GM23248 (cell line): ENCODE results near the gene AKAP10. TPM values are rescaled to one million over a fixed set of nuclear protein-coding genes. Genes with fewer than 3 reads are reported as not detected.
A peak's percentile ranks its signal among the peaks of the same experiment; 100 is the strongest.

ENCODE experiments used
- DNase-seq: peaks from one replicate; pipeline ENCODE4 v3.0.0-alpha.2; 2015
- H2AFZ ChIP-seq: fragments of 200-600 bp; sonication (generic); 2 replicates; pipeline ENCODE4 v1.6.1; 2016; ENCODE audit warnings: antibody characterized with exemption
- H3F3A ChIP-seq: fragments of 200-600 bp; sonication (generic); 2 replicates; pipeline ENCODE4 v1.6.1; 2016; ENCODE audit warnings: mild to moderate bottlenecking, antibody characterized with exemption, mixed run types; ENCODE audit not compliant: insufficient read depth
- H3K27ac ChIP-seq: fragments of 200-600 bp; sonication (generic); 2 replicates; pipeline ENCODE4 v1.5.1; 2016; ENCODE audit warnings: mild to moderate bottlenecking
- H3K27me3 ChIP-seq: fragments of 200-600 bp; sonication (generic); replicated peaks from 2 replicates; pipeline ENCODE4 v1.6.1; 2016; ENCODE audit warnings: mild to moderate bottlenecking; ENCODE audit not compliant: insufficient read depth
- H3K36me3 ChIP-seq: fragments of 200-600 bp; sonication (generic); 2 replicates; pipeline ENCODE4 v1.6.1; 2016; ENCODE audit warnings: low read depth, mild to moderate bottlenecking
- H3K4me1 ChIP-seq: fragments of 200-600 bp; sonication (generic); 2 replicates; pipeline ENCODE4 v1.6.1; 2016; ENCODE audit warnings: mild to moderate bottlenecking; ENCODE audit not compliant: insufficient read depth
- H3K4me2 ChIP-seq: fragments of 200-600 bp; sonication (generic); one replicate; pipeline ENCODE4 v1.6.1; 2016; ENCODE audit warnings: mild to moderate bottlenecking; ENCODE audit not compliant: unreplicated experiment
- H3K4me3 ChIP-seq: fragments of 200-600 bp; sonication (generic); 2 replicates; pipeline ENCODE4 v1.5.1; 2016; ENCODE audit warnings: mild to moderate bottlenecking
- H3K79me2 ChIP-seq: fragments of 200-600 bp; sonication (generic); 2 replicates; pipeline ENCODE4 v1.6.1; 2016; ENCODE audit warnings: mild to moderate bottlenecking; ENCODE audit not compliant: insufficient read depth
- H3K9ac ChIP-seq: fragments of 200-600 bp; sonication (generic); 2 replicates; pipeline ENCODE4 v1.6.1; 2016; ENCODE audit warnings: mild to moderate bottlenecking
- H3K9me2 ChIP-seq: fragments of 200-600 bp; sonication (generic); 2 replicates; pipeline ENCODE4 v1.6.1; 2016; ENCODE audit warnings: mixed run types, mild to moderate bottlenecking, moderate library complexity; ENCODE audit not compliant: insufficient read depth
- H3K9me3 ChIP-seq: fragments of 200-600 bp; sonication (generic); one replicate; pipeline ENCODE4 v1.6.1; 2017; ENCODE audit warnings: low read depth
- H4K20me1 ChIP-seq: fragments of 200-600 bp; sonication (generic); 2 replicates; pipeline ENCODE4 v1.6.0; 2016; ENCODE audit not compliant: insufficient read depth
- EZH2 ChIP-seq: fragments of 200-600 bp; sonication (generic); IDR thresholded peaks from 2 replicates; pipeline ENCODE4 v1.6.1; 2018; ENCODE audit warnings: antibody characterized with exemption, mild to moderate bottlenecking; ENCODE audit not compliant: insufficient read depth, poor library complexity, severe bottlenecking
- EZH2phosphoT487 ChIP-seq: fragments of 200-600 bp; sonication (generic); IDR thresholded peaks from 2 replicates; pipeline ENCODE4 v1.6.1; 2018; ENCODE audit warnings: antibody characterized with exemption, moderate library complexity, mild to moderate bottlenecking, low read depth; ENCODE audit not compliant: insufficient read depth
- WGBS, 2 experiments: methylation state at CpG; one replicate each; pipeline ENCODE4 v1.1.6; 2015 to 2017; ENCODE audit warnings: low lambda C conversion rate in 2 of 2, low coverage in 1 of 2; ENCODE audit errors: missing lambda C conversion rate in 2 of 2; 5-methylcytosine and 5-hydroxymethylcytosine counted together
- in situ Hi-C: fragments of 300-500 bp; cut with MboI; formaldehyde crosslinking; loops from 2 replicates; pipeline ENCODE4 v1.15.0; 2020
- polyA plus RNA-seq: library from polyadenylated mRNA; unstranded; fragments of >200 nt; fragmentation: Nextera tagmentation; extraction: Ambion mirVana; gene quantifications from 2 replicates; pipeline ENCODE4 v1.2.1, GENCODE V29; 2016
- total RNA-seq: library from RNA; depleted of rRNA; stranded (reverse); fragments of >200 nt; shearing (Covaris generic); gene quantifications from 2 replicates; pipeline ENCODE4 v1.2.3, GENCODE V29; 2014

The AKAP10 gene
- total and polyA plus RNA-seq, 2 experiments from 2014 or later: 18.0 to 26.5 TPM

DNA sequence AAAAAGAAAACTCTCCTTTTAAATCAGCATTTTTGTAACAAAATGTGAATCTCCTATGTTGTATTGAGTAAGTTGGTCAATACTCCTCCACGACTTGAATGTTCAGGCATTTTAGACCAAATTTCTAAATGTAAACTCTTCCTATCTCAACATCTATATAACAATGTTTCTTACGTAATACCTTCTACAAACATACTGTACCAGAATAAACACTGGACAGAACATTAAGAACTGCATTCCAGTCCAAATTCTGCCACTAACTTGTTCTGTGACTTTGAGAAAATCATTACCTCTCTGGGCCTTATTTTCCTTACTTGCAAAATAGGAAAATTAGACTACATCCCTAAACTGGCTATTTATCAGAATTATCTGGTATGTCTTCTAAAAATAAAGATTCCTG, 40.1 kb downstream of the AKAP10 start:
- H3K27ac ChIP-seq: no peak overlapping the region
- peaks cover 38% of the 10 kb centered on the region for H3K36me3 ChIP-seq
- H3K27me3 ChIP-seq: no peaks in the 10 kb centered on the region
- H3K9me3 ChIP-seq: no peaks in the 10 kb centered on the region
- peaks cover 8% of the 10 kb centered on the region; the same call in 1 of the 2 replicates for H4K20me1 ChIP-seq
- no peak overlapping the region for H2AFZ ChIP-seq
- no peaks in the 10 kb centered on the region for H3K9me2 ChIP-seq
- peaks cover 23% of the 10 kb centered on the region for H3K4me1 ChIP-seq
- no peak for DNase-seq
- TF ChIP-seq EZH2 (no peak), EZH2phosphoT487 (no peak)
- in situ Hi-C loops: no loop called here
- peaks cover 31% of the 10 kb centered on the region for H3F3A ChIP-seq
- H3K4me3 ChIP-seq: no peak overlapping the region
- no peak overlapping the region for H3K4me2 ChIP-seq
- no peak overlapping the region for H3K9ac ChIP-seq
- WGBS, 2 experiments: 87 to 92% methylated on average over 2 of the region's 2 CpGs
- H3K79me2 ChIP-seq: peaks cover 41% of the 10 kb centered on the region

DNA sequence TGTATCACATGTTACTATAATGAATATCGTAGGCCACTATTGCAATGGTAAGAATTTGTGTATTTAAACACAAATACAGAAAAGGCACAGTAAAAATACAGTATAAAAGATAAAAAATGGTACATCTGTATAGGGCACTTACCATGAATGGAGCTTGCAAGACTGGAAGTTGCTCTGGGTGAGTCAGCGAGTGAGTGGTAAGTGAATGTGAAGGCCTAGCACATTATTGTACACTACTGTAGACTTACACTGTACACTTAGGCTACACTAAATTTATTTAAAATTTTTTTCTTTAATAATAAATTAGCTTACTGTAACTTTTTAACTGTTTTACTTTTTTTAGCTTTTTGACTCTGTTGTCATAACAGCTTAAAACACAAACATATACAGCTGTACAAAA, 42.5 kb downstream of the AKAP10 start:
- no peak overlapping the region for H3K9ac ChIP-seq
- peaks cover 11% of the 10 kb centered on the region for H3F3A ChIP-seq
- H3K9me3 ChIP-seq: no peaks in the 10 kb centered on the region
- H3K4me3 ChIP-seq: no peak overlapping the region
- H4K20me1 ChIP-seq: no peaks in the 10 kb centered on the region
- H3K9me2 ChIP-seq: no peaks in the 10 kb centered on the region
- in situ Hi-C loops: no loop called here
- TF ChIP-seq EZH2 (no peak), EZH2phosphoT487 (no peak)
- H3K27me3 ChIP-seq: no peaks in the 10 kb centered on the region
- no peak overlapping the region for H3K27ac ChIP-seq
- H3K79me2 ChIP-seq: peaks cover 31% of the 10 kb centered on the region; the same call in 1 of the 2 replicates
- peaks cover 59% of the 10 kb centered on the region for H3K36me3 ChIP-seq
- no peak overlapping the region for H2AFZ ChIP-seq
- peak; percentile 33 for DNase-seq
- H3K4me2 ChIP-seq: no peak overlapping the region
- WGBS, 2 experiments: 90 to 98% methylated on average over 2 of the region's 2 CpGs
- H3K4me1 ChIP-seq: peaks cover 7% of the 10 kb centered on the region

DNA sequence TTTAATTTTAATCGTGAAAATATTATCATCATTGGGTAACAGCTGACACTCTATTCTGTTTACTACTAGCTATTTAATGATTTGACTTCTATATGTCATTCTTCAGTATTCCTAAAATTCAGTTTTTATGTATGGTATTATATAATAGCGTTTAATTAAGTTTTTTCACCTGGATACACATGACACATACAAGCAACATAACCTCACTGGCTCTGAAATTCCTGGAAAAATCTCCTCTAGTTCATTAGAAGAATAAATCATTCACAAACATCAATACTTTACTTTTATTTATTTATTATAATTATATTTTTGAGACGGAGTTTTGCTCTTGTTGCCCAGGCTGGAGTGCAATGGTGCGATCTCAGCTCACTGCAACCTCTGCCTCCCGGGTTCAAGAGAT, 44.0 kb downstream of the AKAP10 start:
- H3F3A ChIP-seq: 0 out of 2 replicates have a peak, but pooled peaks cover 5% of the 10 kb centered on the region
- no peak for DNase-seq
- no peaks in the 10 kb centered on the region for H3K9me3 ChIP-seq
- peaks cover 4% of the 10 kb centered on the region; the same call in 1 of the 2 replicates for H3K4me1 ChIP-seq
- no peak overlapping the region for H3K4me2 ChIP-seq
- H3K79me2 ChIP-seq: peaks cover 20% of the 10 kb centered on the region; the same call in 1 of the 2 replicates
- H3K27ac ChIP-seq: no peak overlapping the region
- H3K4me3 ChIP-seq: no peak overlapping the region
- H4K20me1 ChIP-seq: no peaks in the 10 kb centered on the region
- no peaks in the 10 kb centered on the region for H3K27me3 ChIP-seq
- WGBS, 2 experiments: 96 to 97% methylated on average over 5 of the region's 5 CpGs
- peaks cover 60% of the 10 kb centered on the region for H3K36me3 ChIP-seq
- no peak for TF ChIP-seq EZH2
- no peak for TF ChIP-seq EZH2phosphoT487
- H3K9me2 ChIP-seq: no peaks in the 10 kb centered on the region
- H3K9ac ChIP-seq: no peak overlapping the region
- H2AFZ ChIP-seq: no peak overlapping the region
- in situ Hi-C loops: no loop called here

DNA sequence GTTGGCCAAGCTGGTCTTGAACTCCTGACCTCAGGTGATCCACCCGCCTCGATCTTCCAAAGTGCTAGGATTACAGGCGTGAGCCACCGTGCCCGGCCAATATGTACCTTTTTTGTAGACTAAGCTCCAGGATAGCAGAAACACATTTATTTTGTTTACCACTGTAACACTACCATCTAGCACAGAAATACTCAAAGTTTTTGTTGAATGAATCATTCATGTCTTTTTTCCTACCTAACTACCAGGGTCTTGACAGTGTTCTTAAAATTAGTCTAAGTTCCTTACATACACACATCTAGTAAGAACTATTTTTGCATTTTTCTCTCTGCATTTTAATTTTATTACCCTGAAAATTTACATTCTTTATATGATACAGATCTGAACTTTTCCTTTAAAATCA, 44.4 kb downstream of the AKAP10 start:
- no peaks in the 10 kb centered on the region for H3K9me3 ChIP-seq
- H3K4me3 ChIP-seq: no peak overlapping the region
- no peaks in the 10 kb centered on the region for H4K20me1 ChIP-seq
- 95 to 99% methylated on average over 5 of the region's 5 CpGs for WGBS, 2 experiments
- in situ Hi-C loops: no loop called here
- peaks cover 4% of the 10 kb centered on the region; the same call in 1 of the 2 replicates for H3K4me1 ChIP-seq
- H3K4me2 ChIP-seq: no peak overlapping the region
- TF ChIP-seq EZH2phosphoT487 (no peak), EZH2 (no peak)
- no peak for DNase-seq
- H3K9me2 ChIP-seq: no peaks in the 10 kb centered on the region
- H3K79me2 ChIP-seq: peaks cover 16% of the 10 kb centered on the region; the same call in 1 of the 2 replicates
- no peak overlapping the region for H3K9ac ChIP-seq
- peaks cover 60% of the 10 kb centered on the region for H3K36me3 ChIP-seq
- no peak overlapping the region for H3K27ac ChIP-seq
- no peak overlapping the region for H2AFZ ChIP-seq
- no peaks in the 10 kb centered on the region for H3K27me3 ChIP-seq
- 0 out of 2 replicates have a peak, but pooled peaks cover 5% of the 10 kb centered on the region for H3F3A ChIP-seq

DNA sequence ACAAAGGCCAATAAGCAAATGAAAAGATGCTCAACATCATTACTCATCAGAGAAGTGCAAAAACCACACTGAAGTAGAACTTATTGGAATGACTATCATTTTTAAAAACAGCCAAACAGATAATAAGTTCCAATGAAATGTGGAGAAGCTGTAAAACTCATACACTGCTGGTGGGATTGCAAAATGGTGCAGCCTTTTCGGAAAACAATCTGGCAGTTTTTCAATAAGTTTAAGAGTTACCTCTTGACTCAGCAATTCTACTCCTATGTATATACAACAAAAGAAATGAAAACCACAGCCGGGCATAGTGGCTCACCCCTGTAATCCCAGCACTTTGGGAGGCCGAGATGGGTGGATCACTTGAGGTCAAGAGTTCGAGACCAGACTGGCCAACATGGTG, 49.3 kb downstream of the AKAP10 start:
- 97 to 98% methylated on average over 4 of the region's 4 CpGs for WGBS, 2 experiments
- in situ Hi-C loops: no loop called here

More for the DNA sequence above, 49.3 kb downstream of the AKAP10 start:
- Histone ChIP-seq H3K9me3 (no peaks in the 10 kb centered on the region), H3K79me2 (no peaks in the 10 kb centered on the region), H3K4me3 (no peak overlapping the region), H4K20me1 (no peaks in the 10 kb centered on the region), H3K9ac (no peak overlapping the region), H3K27me3 (no peaks in the 10 kb centered on the region), H3K36me3 (peaks cover 61% of the 10 kb centered on the region), H3F3A (no peaks in the 10 kb centered on the region), H3K4me1 (no peaks in the 10 kb centered on the region), H2AFZ (no peak overlapping the region), H3K9me2 (no peaks in the 10 kb centered on the region), H3K4me2 (no peak overlapping the region), H3K27ac (no peak overlapping the region)
- TF ChIP-seq EZH2 (no peak), EZH2phosphoT487 (no peak)
- peak; percentile 15 for DNase-seq
